NCI-H1092 treated with DMSO at 0.1 percent for 48 hours (cell line): ENCODE measurements around the gene OR10J4.
"Not testable (repeated sequence)": the region's sequence is repeated elsewhere in the genome, so short reads cannot be mapped to it uniquely, and the experiment has no call there.

Source experiments
- DNase-seq: peaks from one replicate; lab custom pipeline; 2025; lab: John Stamatoyannopoulos, UW

OR10J4 gene

GRCh38 chr1:159431904-159432303 is at the start of gene OR10J4:
TSS of gene OR10J4 (plus strand) at chr1:159432204.
- DNase-seq = no peak

GRCh38 chr1:159406821-159407220 is 25.2 kb upstream of the OR10J4 start:
- DNase-seq = no peak

- DNase-seq = no peak
Observed at GRCh38 chr1:159408862-159409400, 23.1 kb upstream of the OR10J4 start.

GRCh38 chr1:159421821-159422220 is 10.2 kb upstream of the OR10J4 start:
- no peak for DNase-seq

- no peak for DNase-seq
Observed at GRCh38 chr1:159428536-159428935, 3.5 kb upstream of the OR10J4 start.

- no peak for DNase-seq
Observed at GRCh38 chr1:159429074-159429861, 2.7 kb upstream of the OR10J4 start.

- no peak for DNase-seq
Observed at GRCh38 chr1:159430985-159431384, 1.0 kb upstream of the OR10J4 start.

- DNase-seq = no peak
Observed at GRCh38 chr1:159436469-159436868, 4.5 kb downstream of the OR10J4 start.

- no peak for DNase-seq
Observed at GRCh38 chr1:159439422-159439821, 7.4 kb downstream of the OR10J4 start, which contains the start of gene OR10J1. TSS of gene OR10J1 (plus strand) at chr1:159439722. CDS start at chr1:159439792, 70 bp downstream.

- no peak for DNase-seq
Observed at GRCh38 chr1:159441360-159441759, 9.4 kb downstream of the OR10J4 start.

- DNase-seq = no peak
Observed at GRCh38 chr1:159442428-159442827, 10.4 kb downstream of the OR10J4 start.

- no peak for DNase-seq
Observed at GRCh38 chr1:159443066-159443750, 11.2 kb downstream of the OR10J4 start.

- no peak for DNase-seq
Observed at GRCh38 chr1:159444511-159444910, 12.5 kb downstream of the OR10J4 start.

GRCh38 chr1:159448181-159448580 is 16.2 kb downstream of the OR10J4 start:
- DNase-seq = no peak

GRCh38 chr1:159449605-159450004 is 17.6 kb downstream of the OR10J4 start:
- DNase-seq = not testable (repeated sequence)

GRCh38 chr1:159459551-159459950 is 27.5 kb downstream of the OR10J4 start:
- no peak for DNase-seq

- DNase-seq = no peak
Observed at GRCh38 chr1:159465191-159465603, 33.2 kb downstream of the OR10J4 start.

GRCh38 chr1:159468321-159468720 is 36.3 kb downstream of the OR10J4 start:
- DNase-seq = no peak

- DNase-seq = no peak
Observed at GRCh38 chr1:159469921-159470533, 38.0 kb downstream of the OR10J4 start.

GRCh38 chr1:159473335-159473734 is 41.3 kb downstream of the OR10J4 start:
- no peak for DNase-seq

- no peak for DNase-seq
Observed at GRCh38 chr1:159474926-159475325, 42.9 kb downstream of the OR10J4 start.
